ENCODE measurements around the gene JADE1. TPM values are rescaled to one million over a fixed set of nuclear protein-coding genes. Genes with fewer than 3 reads are reported as not detected.

JADE1 gene
- total RNA-seq, 1 donor: 38.4 TPM

- peak; percentile 93 for DNase-seq (ENCODE audit: low read depth)
Observed at GRCh38 chr4:128859887-128860677, 50.6 kb downstream of the JADE1 start.

GRCh38 chr4:128861856-128862518 lies 52.5 kb downstream of the JADE1 start:
- DNase-seq (ENCODE audit: low read depth): no peak
- H3K4me3 ChIP-seq (ENCODE audit: low read depth, low read length): no peak overlapping the region

More at GRCh38 chr4:128859887-128860677, 50.6 kb downstream of the JADE1 start:
- H3K4me3 ChIP-seq (ENCODE audit: low read depth, low read length): no peak overlapping the region
- TF ChIP-seq CTCF (IDR thresholded peaks at IDR 0.05; ENCODE audit: insufficient read depth, low read depth, low read length): no peak

GRCh38 chr4:128862608-128863311 lies 53.3 kb downstream of the JADE1 start:
- no peak for TF ChIP-seq CTCF (IDR thresholded peaks at IDR 0.05; ENCODE audit: insufficient read depth, low read depth, low read length)
- no peak for DNase-seq (ENCODE audit: low read depth)
- H3K4me3 ChIP-seq (ENCODE audit: low read depth, low read length): no peak overlapping the region

More at GRCh38 chr4:128861856-128862518, 52.5 kb downstream of the JADE1 start:
- no peak for TF ChIP-seq CTCF (IDR thresholded peaks at IDR 0.05; ENCODE audit: insufficient read depth, low read depth, low read length)

GRCh38 chr4:128863312-128864075 lies 54.0 kb downstream of the JADE1 start:
- H3K4me3 ChIP-seq (ENCODE audit: low read depth, low read length): no peak overlapping the region
- DNase-seq (ENCODE audit: low read depth): peak; percentile 83
- TF ChIP-seq CTCF (IDR thresholded peaks at IDR 0.05; ENCODE audit: insufficient read depth, low read depth, low read length): peak; percentile 83

- TF ChIP-seq CTCF (IDR thresholded peaks at IDR 0.05; ENCODE audit: insufficient read depth, low read depth, low read length): no peak
- H3K4me3 ChIP-seq (ENCODE audit: low read depth, low read length): no peak overlapping the region
- DNase-seq (ENCODE audit: low read depth): no peak
Observed at GRCh38 chr4:128865132-128865531, 55.6 kb downstream of the JADE1 start.

GRCh38 chr4:128866269-128866668 lies 56.8 kb downstream of the JADE1 start:
- TF ChIP-seq CTCF (IDR thresholded peaks at IDR 0.05; ENCODE audit: insufficient read depth, low read depth, low read length): no peak
- H3K4me3 ChIP-seq (ENCODE audit: low read depth, low read length): no peak overlapping the region
- DNase-seq (ENCODE audit: low read depth): no peak

Measured in fibroblast of villous mesenchyme (primary cell).